ENCODE results near the gene RPL27. TPM values are rescaled to one million over a fixed set of nuclear protein-coding genes. Genes with fewer than 3 reads are reported as not detected.

The RPL27 gene
- total and polyA plus RNA-seq, 2 of the 8 experiments (the other 6 are each of a cell fraction or from before 2014, with no cell fraction given): 1,415 to 3,779 TPM

GRCh38 chr17:42989726-42990652, 8.2 kb upstream of the RPL27 start:
- FAIRE-seq: no peak
- no peak overlapping the region for H2AK5ac ChIP-seq (ENCODE audit: low read depth, low read length)
- no peak overlapping the region for H3K4me2 ChIP-seq (ENCODE audit: insufficient read depth in 1 of 2, low read depth in 2 of 2, low read length in 2 of 2)
- 87% methylated on average over 6 of the region's 6 CpGs; no CpG with 5 or more reads in 1 of the 2 experiments for WGBS, 2 experiments (ENCODE audit: extremely low coverage in 1 of 2, insufficient coverage in 1 of 2, insufficient read length in 1 of 2, insufficient replicate concordance in 2 of 2, low coverage in 1 of 2, low lambda C conversion rate in 2 of 2, missing lambda C conversion rate in 1 of 2)
- no peak overlapping the region for H3K14ac ChIP-seq (ENCODE audit: insufficient read length)
- no peaks in the 10 kb centered on the region for H3K23me2 ChIP-seq (ENCODE audit: low read depth, low read length)
- no peaks in the 10 kb centered on the region for H3K79me2 ChIP-seq (ENCODE audit: control insufficient read depth in 1 of 2, insufficient read depth in 2 of 2, low read length in 2 of 2)
- no peak overlapping the region for H3K27ac ChIP-seq (ENCODE audit: low read depth, low read length)
- no peaks in the 10 kb centered on the region for H3K4me1 ChIP-seq (replicated peaks in 1 of 4; ENCODE audit: control insufficient read depth in 3 of 4, insufficient read depth in 4 of 4, low read length in 3 of 4)
- no peaks in the 10 kb centered on the region for H3K79me1 ChIP-seq (ENCODE audit: low read depth, low read length)
- no peak overlapping the region for H2BK120ac ChIP-seq (replicated peaks; ENCODE audit: low read depth, low read length)
- no peak for DNase-seq (ENCODE audit: low read depth in 1 of 2, low spot score in 2 of 2)
- H3K27me3 ChIP-seq (replicated peaks in 1 of 4; ENCODE audit: control insufficient read depth in 3 of 4, extremely low read depth in 1 of 4, insufficient read depth in 3 of 4, low read length in 3 of 4): no peaks in the 10 kb centered on the region
- no peak overlapping the region for H4K5ac ChIP-seq (ENCODE audit: insufficient read length, low read depth, low read length)
- peaks cover 0 to 6% of the 10 kb centered on the region in 2 experiments for H4K20me1 ChIP-seq (replicated peaks in 1 of 2; ENCODE audit: control insufficient read depth in 1 of 2, insufficient read depth in 2 of 2, low read length in 2 of 2)
- H3K36me3 ChIP-seq (ENCODE audit: control insufficient read depth in 2 of 4, insufficient read depth in 4 of 4, low read length in 3 of 4): peaks cover 17 to 49% (median 38%) of the 10 kb centered on the region in 4 experiments; a peak in 6 of 8 replicates
- ChIA-PET POLR2A (ENCODE audit: partially characterized antibody) (interaction anchor here (0.6 to 7.1 kb wide), 3 partner anchors 7 to 12 kb away, joined by 3 to 57 read pairs (median 11); partner anchors contain the start of genes PTGES3L, RPL27 and RUNDC1), CTCF (ENCODE audit: partially characterized antibody) (no interaction called here)
- H2BK12ac ChIP-seq (ENCODE audit: low read depth, low read length): no peak overlapping the region
- no peak overlapping the region for H2BK5ac ChIP-seq (ENCODE audit: low read depth, low read length)
- no peaks in the 10 kb centered on the region for H3K9me3 ChIP-seq (ENCODE audit: insufficient read depth in 2 of 2, low read depth in 1 of 2, low read length in 1 of 2)
- H3K23ac ChIP-seq (ENCODE audit: insufficient read length): no peak overlapping the region
- no peak overlapping the region for H2BK20ac ChIP-seq (ENCODE audit: low read length)
- H4K91ac ChIP-seq (replicated peaks; ENCODE audit: insufficient read length, low read length): no peak overlapping the region
- H3K9ac ChIP-seq (replicated peaks in 1 of 4; ENCODE audit: extremely low read depth in 1 of 4, low read depth in 3 of 4, low read length in 3 of 4): no peak overlapping the region
- no peak overlapping the region for H3K56ac ChIP-seq (replicated peaks; ENCODE audit: insufficient read length, low read depth, low read length)
- no peak overlapping the region for H4K8ac ChIP-seq (ENCODE audit: extremely low read depth, insufficient read depth, low read length)
- H3K18ac ChIP-seq (ENCODE audit: extremely low read depth, low read length): no peak overlapping the region
- no peak overlapping the region for H3K4me3 ChIP-seq (ENCODE audit: extremely low read depth in 1 of 4, insufficient read depth in 2 of 4, low read depth in 3 of 4, low read length in 4 of 4)
- no peak overlapping the region for H2AFZ ChIP-seq (ENCODE audit: low read length)
- no peak overlapping the region for H3K4ac ChIP-seq (replicated peaks; ENCODE audit: insufficient read length, low read depth, low read length)
- H2BK15ac ChIP-seq (ENCODE audit: low read length): no peak overlapping the region
- TF ChIP-seq SIX5 (IDR thresholded peaks at IDR 0.05; ENCODE audit: low read depth, low read length): no peak
- no peak for TF ChIP-seq KDM1A (IDR thresholded peaks at IDR 0.05; ENCODE audit: borderline replicate concordance, low read length)
- no peak for TF ChIP-seq SIRT6 (IDR thresholded peaks at IDR 0.05; ENCODE audit: low read length)
- no peak for TF ChIP-seq TAF7 (optimal IDR thresholded peaks at IDR 0.05; ENCODE audit: borderline replicate concordance, low read depth, low read length)
- no peak for TF ChIP-seq ATF2 (IDR thresholded peaks at IDR 0.05; ENCODE audit: low read length)
- no peak for TF ChIP-seq CBX5 (IDR thresholded peaks at IDR 0.05; ENCODE audit: low read depth, low read length)
- no peak for TF ChIP-seq SUZ12 (IDR thresholded peaks at IDR 0.05; ENCODE audit: low read length)
- TF ChIP-seq ZNF274 (IDR thresholded peaks at IDR 0.05; ENCODE audit: borderline replicate concordance, extremely low read depth, low read length): no peak
- no peak for TF ChIP-seq YY1 (IDR thresholded peaks at IDR 0.05; ENCODE audit: low read depth, low read length)
- no peak for TF ChIP-seq KDM4A (IDR thresholded peaks at IDR 0.05; ENCODE audit: low read depth, low read length, severe bottlenecking)

Measured in H1 (cell line).